MM.1S (cell line): ENCODE results near the gene GALR3.

Experiments
- DNase-seq: peaks from one replicate; pipeline ENCODE4 v3.0.0-alpha.2; 2015
- H2AFZ ChIP-seq: fragments of 300-600 bp; sonication (generic); 2 replicates; pipeline ENCODE4 v1.6.0; 2016; ENCODE audit warnings: antibody characterized with exemption, low read length
- H3F3A ChIP-seq: fragments of 300-600 bp; sonication (generic); 2 replicates; pipeline ENCODE4 v1.6.1; 2016; ENCODE audit warnings: mild to moderate bottlenecking, antibody characterized with exemption, low read length, moderate library complexity, mixed read lengths; ENCODE audit not compliant: insufficient read depth
- H3K27ac ChIP-seq: fragments of 300-600 bp; sonication (generic); 2 replicates; pipeline ENCODE4 v1.5.1; 2016; ENCODE audit warnings: mild to moderate bottlenecking, low read length
- H3K27me3 ChIP-seq: fragments of 300-600 bp; sonication (generic); replicated peaks from 2 replicates; pipeline ENCODE4 v1.6.0; 2016; ENCODE audit warnings: low read length; ENCODE audit not compliant: insufficient read depth
- H3K36me3 ChIP-seq: fragments of 300-600 bp; sonication (generic); replicated peaks from 2 replicates; pipeline ENCODE4 v1.6.1; 2016; ENCODE audit warnings: mild to moderate bottlenecking, low read length, mixed read lengths; ENCODE audit not compliant: insufficient read depth
- H3K4me1 ChIP-seq: fragments of 300-600 bp; sonication (generic); 2 replicates; pipeline ENCODE4 v1.6.1; 2016; ENCODE audit warnings: low read length, mixed read lengths
- H3K4me2 ChIP-seq: fragments of 300-600 bp; sonication (generic); 2 replicates; pipeline ENCODE4 v1.6.0; 2016; ENCODE audit warnings: low read depth, low read length
- H3K4me3 ChIP-seq: fragments of 300-600 bp; sonication (generic); 2 replicates; pipeline ENCODE4 v1.5.1; 2016; ENCODE audit warnings: low read length, mixed read lengths
- H3K79me2 ChIP-seq: fragments of 300-600 bp; sonication (generic); 2 replicates; pipeline ENCODE4 v1.6.1; 2016; ENCODE audit warnings: mixed run types, low read length, mixed read lengths
- H3K9ac ChIP-seq: fragments of 300-600 bp; sonication (generic); 2 replicates; pipeline ENCODE4 v1.6.1; 2016; ENCODE audit warnings: low read length, mixed read lengths
- H3K9me2 ChIP-seq: fragments of 300-600 bp; sonication (generic); replicated peaks from 2 replicates; pipeline ENCODE4 v1.6.1; 2016; ENCODE audit warnings: mild to moderate bottlenecking, low read length, mixed read lengths; ENCODE audit not compliant: insufficient read depth
- H3K9me3 ChIP-seq: fragments of 300-600 bp; sonication (generic); replicated peaks from 2 replicates; pipeline ENCODE4 v1.6.1; 2016; ENCODE audit warnings: mild to moderate bottlenecking, low read length, mixed read lengths; ENCODE audit not compliant: insufficient read depth
- H4K20me1 ChIP-seq: fragments of 300-600 bp; sonication (generic); 2 replicates; pipeline ENCODE4 v1.6.1; 2016; ENCODE audit warnings: mild to moderate bottlenecking, low read length, moderate library complexity, mixed read lengths; ENCODE audit not compliant: insufficient read depth
- CTCF ChIP-seq: fragments of 300-600 bp; sonication (generic); IDR thresholded peaks from 2 replicates; pipeline ENCODE4 v1.5.1; 2016; ENCODE audit warnings: antibody characterized with exemption, low read length, mixed read lengths
- EZH2 ChIP-seq: fragments of 300-600 bp; sonication (generic); optimal IDR thresholded peaks from 2 replicates; pipeline ENCODE3; 2017; ENCODE audit warnings: low read depth, mild to moderate bottlenecking, antibody characterized with exemption, low read length, mixed read lengths
- EZH2phosphoT487 ChIP-seq: fragments of 300-600 bp; sonication (generic); IDR thresholded peaks from 2 replicates; pipeline ENCODE4 v1.6.1; 2018; ENCODE audit warnings: antibody characterized with exemption, low read length

GALR3 gene

GRCh38 chr22:37870273-37870672, 47.1 kb downstream of the GALR3 start:
- Histone ChIP-seq H3K9me2 (no peaks in the 10 kb centered on the region), H3K9me3 (no peaks in the 10 kb centered on the region), H3K79me2 (peaks cover 32% of the 10 kb centered on the region), H4K20me1 (no peaks in the 10 kb centered on the region), H3K4me2 (no peak overlapping the region), H3K27ac (no peak overlapping the region), H2AFZ (no peak overlapping the region), H3K4me1 (no peaks in the 10 kb centered on the region), H3F3A (no peaks in the 10 kb centered on the region), H3K4me3 (no peak overlapping the region), H3K27me3 (no peaks in the 10 kb centered on the region), H3K36me3 (peaks cover 12% of the 10 kb centered on the region), H3K9ac (no peak overlapping the region)
- TF ChIP-seq EZH2phosphoT487 (no peak), EZH2 (no peak), CTCF (no peak)
- no peak for DNase-seq
